ENCODE measurements around the gene ECEL1. TPM values are rescaled to one million over a fixed set of nuclear protein-coding genes. Genes with fewer than 3 reads are reported as not detected.
"Not testable (repeated sequence)": the region's sequence is repeated elsewhere in the genome, so short reads cannot be mapped to it uniquely, and the experiment has no call there.

Gene ECEL1
- total and polyA plus RNA-seq, 2 of the 4 experiments (the other 2 are of a cell fraction): not detected

- BruUV-seq (replicated peaks); H3K56ac ChIP-seq (ENCODE audit: extremely low read depth, insufficient read depth, low read length); H3K9me3 ChIP-seq (ENCODE audit: control insufficient read depth, insufficient read depth, low read length); H3K79me1 ChIP-seq (ENCODE audit: low read depth in 1 of 2, low read length in 2 of 2); H3K4me1 ChIP-seq (ENCODE audit: control insufficient read depth, insufficient read depth, low read length); H2AK5ac ChIP-seq (ENCODE audit: low read depth, low read length); H3K4me2 ChIP-seq (ENCODE audit: low read depth, low read length); H3K4ac ChIP-seq (ENCODE audit: low read depth, low read length); H2BK15ac ChIP-seq (ENCODE audit: low read depth, low read length); H2AFZ ChIP-seq (replicated peaks; ENCODE audit: low read length, poor library complexity); H4K8ac ChIP-seq (ENCODE audit: low read depth in 2 of 2, low read length in 2 of 2); H4K5ac ChIP-seq (ENCODE audit: low read depth, low read length); H4K20me1 ChIP-seq (ENCODE audit: insufficient read depth, low read length); H2BK5ac ChIP-seq (ENCODE audit: low read depth, low read length, poor library complexity, severe bottlenecking); DNase-seq; POLR2A ChIA-PET (ENCODE audit: unreplicated experiment); H3K4me3 ChIP-seq (ENCODE audit: insufficient read depth, low read depth, low read length); H3K9me1 ChIP-seq (ENCODE audit: insufficient read depth, low read length); H2AK9ac ChIP-seq (replicated peaks; ENCODE audit: low read depth, low read length, poor library complexity); H3K27ac ChIP-seq (ENCODE audit: insufficient read depth, low read length); H2BK120ac ChIP-seq (ENCODE audit: low read depth, low read length); H3K9ac ChIP-seq (ENCODE audit: low read depth, low read length); H2BK20ac ChIP-seq (ENCODE audit: low read depth, low read length); ATAC-seq (ENCODE audit: low read depth); dilution Hi-C loops (cut with HindIII; ENCODE audit: low sequenced_read_pairs, unreplicated experiment); intact Hi-C loops (cut with micrococcal nuclease); H3K36me3 ChIP-seq (ENCODE audit: control insufficient read depth, insufficient read depth, low read length); H3K18ac ChIP-seq (ENCODE audit: low read depth, low read length); H4K91ac ChIP-seq (ENCODE audit: insufficient read depth, low read depth, low read length); H3K23ac ChIP-seq (ENCODE audit: low read depth, low read length); H3K14ac ChIP-seq (replicated peaks; ENCODE audit: low read depth, low read length): not testable (repeated sequence)
- 40% methylated on average over 1 of the region's 9 CpGs; no CpG with 5 or more reads in 1 of the 2 experiments for WGBS, 2 experiments (ENCODE audit: extremely low coverage in 2 of 2, insufficient read length in 1 of 2)
- CTCF ChIA-PET: interaction anchor here (0.9 kb wide), 1 partner anchor 59 kb away, joined by 3 read pairs; no protein-coding TSS in a partner anchor
- in situ Hi-C loops (cut with MboI; ENCODE audit: low sequenced_read_pairs): loop anchor here (5.0 kb wide), 1 partner anchor 526 kb away; no protein-coding TSS in a partner anchor
- H3K27me3 ChIP-seq (ENCODE audit: control insufficient read depth, insufficient read depth, low read length): peaks cover 29% of the 10 kb centered on the region
Observed at GRCh38 chr2:232433622-232434021, 54.0 kb downstream of the ECEL1 start.
